DMS 273 (cell line): ENCODE results near the gene FAM13A.
"Not testable (repeated sequence)": the region's sequence is repeated elsewhere in the genome, so short reads cannot be mapped to it uniquely, and the experiment has no call there.

Source experiments
- DNase-seq: peaks from one replicate; lab custom pipeline; 2025; ENCODE audit not compliant: unreplicated experiment; lab: John Stamatoyannopoulos, UW

Gene FAM13A

DNA sequence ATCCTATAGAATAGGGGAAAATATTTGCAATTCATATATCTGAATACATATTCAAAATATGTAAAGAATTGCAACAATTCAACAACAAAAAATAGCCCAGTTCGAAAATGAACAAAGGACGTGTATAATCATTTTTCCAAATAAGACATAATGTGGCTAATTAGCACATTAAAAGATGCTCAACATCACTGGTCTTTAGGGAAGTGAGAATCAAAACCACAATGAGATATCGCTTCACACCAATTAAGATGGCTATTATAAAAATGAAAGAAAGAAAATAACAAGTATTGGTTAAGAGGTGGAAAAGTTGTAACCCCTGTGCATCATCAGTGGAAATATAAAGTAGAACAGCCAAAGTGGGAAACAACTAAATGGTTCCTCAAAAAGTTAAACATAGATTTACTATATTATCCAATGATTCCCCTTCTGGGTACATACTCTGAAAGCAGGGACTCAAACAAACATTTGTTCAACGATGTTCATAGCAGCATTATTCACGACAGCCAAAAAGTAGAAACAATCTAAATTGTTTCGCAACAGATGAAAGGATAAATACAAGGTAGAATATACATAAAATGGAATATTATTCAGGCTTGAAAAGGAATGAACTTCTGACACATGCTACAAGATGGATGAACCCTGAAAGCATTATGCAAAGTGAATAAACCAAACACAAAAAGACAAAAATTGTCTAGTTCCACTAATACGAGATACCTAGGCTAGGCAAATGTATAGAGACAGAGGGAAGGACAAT is 12.7 kb downstream of the FAM13A start:
- DNase-seq: no peak

GRCh38 chr4:89042055-89042454 is 14.9 kb downstream of the FAM13A start:
- DNase-seq: no peak

DNA sequence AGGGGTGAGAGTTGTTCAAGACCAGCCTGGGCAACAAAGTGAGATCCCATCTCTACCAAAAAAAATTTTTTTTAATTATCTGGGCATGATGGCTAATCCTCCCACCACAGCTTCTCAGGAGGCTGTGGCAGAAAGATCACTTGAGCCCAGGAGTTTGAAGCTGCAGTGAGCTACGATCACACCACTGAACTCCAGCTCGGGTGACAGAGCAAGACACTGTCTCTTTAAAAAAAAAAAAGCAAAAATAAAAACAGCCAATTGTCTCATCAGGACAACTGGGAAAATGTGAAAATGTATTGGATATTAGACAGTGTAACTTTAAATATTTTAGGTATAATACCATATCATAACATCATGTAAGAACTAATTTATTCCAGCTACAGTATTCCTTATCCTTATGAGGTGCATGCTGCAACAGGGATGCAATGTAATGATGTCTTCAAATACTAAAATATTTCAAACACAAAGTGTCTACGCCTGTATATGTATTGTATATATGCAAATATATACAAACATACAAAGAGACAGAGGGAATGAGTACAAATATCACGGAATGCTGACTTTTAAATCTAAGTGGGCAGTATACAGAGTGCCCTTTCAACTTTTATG is 17.2 kb downstream of the FAM13A start:
- no peak for DNase-seq

GRCh38 chr4:89036535-89036934 is 20.4 kb downstream of the FAM13A start:
- no peak for DNase-seq

DNA sequence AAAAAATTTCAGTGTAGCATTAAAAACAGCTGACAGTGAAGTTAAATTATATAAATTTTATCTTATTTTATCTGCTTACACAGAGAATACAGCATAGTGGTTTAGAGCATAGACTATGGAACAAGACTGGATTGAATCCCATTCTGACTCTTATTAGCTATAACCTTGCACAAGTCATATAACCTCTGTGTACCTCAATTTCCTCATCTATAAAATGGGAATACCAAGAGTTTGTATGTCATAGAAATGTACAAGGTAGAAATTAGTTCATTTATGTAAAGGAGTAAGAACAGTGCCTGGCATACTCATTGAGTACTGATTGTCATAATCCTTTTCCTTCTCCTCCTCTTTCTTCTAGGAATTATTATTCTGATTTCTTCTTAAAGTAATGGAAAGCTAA is 25.7 kb downstream of the FAM13A start:
- no peak for DNase-seq

DNA sequence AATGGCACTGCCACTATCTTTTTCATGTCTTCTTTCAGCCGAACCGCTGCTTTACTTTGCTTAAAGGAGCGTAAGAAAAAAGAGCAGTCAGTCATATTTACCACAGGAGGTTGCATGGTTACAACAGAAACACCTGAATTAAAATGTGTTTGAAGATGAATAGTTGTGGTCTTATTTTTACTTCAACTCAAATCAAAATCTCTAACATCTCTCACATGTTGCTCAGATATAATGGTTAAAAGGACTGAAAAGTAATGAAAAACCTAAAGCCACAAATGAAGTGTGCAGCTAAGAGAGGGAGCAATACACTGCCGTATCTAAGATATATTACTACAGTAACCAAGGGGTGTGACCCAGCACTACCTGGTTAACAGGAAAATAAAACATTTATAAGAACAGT is 27.4 kb downstream of the FAM13A start:
- no peak for DNase-seq

GRCh38 chr4:89026542-89026941 is 30.4 kb downstream of the FAM13A start:
- no peak for DNase-seq

- peak; percentile 80 for DNase-seq
These were observed 32.8 kb downstream of the FAM13A start for GRCh38 chr4:89024051-89024675.

DNA sequence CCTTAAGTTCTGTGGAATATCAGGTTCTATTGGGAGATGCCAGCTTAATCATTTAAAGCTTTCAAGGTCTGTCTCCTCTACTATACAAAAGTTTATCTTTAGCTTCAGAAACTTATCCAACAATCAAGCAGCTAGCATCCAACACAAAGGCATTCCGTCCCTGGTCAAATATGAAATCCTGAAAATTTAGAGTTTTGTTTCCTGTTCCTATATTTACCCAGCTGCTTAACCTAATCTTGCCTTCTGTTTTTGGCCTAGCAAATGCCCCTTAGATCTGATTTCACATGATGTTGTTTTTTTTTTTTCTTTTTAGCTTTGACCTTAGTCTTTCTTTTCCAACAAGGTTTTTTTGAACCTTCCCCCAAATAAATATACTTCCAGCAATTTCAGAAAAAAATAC is 33.8 kb downstream of the FAM13A start:
- DNase-seq: no peak

GRCh38 chr4:89022426-89023128 is 34.4 kb downstream of the FAM13A start:
- no peak for DNase-seq

- DNase-seq: no peak
These were observed 35.3 kb downstream of the FAM13A start for GRCh38 chr4:89021684-89022083.

- no peak for DNase-seq
These were observed 35.9 kb downstream of the FAM13A start for GRCh38 chr4:89021062-89021461.

DNA sequence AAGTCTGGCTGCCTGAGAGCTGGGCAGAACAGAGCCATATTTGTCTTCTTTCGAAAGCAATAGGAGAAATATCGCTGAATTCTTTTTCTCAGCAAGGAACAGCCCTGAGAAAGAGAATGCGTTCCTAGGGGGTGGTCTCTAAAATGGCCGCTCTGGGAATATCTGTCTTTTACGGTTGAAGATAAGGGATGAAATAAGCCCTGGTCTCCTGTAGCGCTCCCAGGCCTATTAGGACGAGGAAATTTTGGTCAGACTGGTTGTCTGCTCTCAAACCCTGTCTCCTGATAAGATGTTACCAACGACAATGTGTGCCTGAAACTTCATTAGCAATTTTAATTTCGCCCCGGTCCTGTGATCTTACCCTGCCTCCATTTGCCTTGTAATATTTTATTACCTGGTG is 42.1 kb downstream of the FAM13A start:
- not testable (repeated sequence) for DNase-seq

DNA sequence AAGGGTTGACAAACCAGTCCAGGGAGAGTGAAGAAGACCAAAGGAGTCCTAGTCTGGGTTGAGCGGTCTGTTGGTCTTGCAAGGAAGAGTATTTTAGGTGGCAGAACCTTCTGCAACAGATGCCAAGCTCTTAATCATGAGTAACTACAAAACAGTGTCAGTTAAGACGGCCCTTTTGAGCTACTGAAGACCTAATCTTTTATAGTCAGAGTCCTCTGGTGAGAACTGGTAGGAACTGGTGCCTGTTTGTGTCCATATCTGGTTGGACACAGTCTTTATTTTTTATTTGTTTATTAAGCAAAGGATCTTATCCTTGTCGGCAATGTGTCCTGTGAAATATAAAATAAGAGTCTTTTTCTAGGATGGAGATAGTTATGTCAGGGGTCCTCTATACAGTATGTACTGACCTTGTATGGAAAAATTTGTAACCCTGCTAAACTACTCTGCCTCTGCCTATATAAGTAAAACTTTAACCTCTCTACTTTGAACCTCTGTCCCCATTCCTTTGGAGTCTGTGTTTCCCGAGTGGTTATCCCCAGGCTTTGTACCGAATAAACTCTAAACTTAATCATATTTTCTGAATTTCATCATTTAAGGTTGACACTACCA is 47.1 kb downstream of the FAM13A start:
- no peak for DNase-seq

DNA sequence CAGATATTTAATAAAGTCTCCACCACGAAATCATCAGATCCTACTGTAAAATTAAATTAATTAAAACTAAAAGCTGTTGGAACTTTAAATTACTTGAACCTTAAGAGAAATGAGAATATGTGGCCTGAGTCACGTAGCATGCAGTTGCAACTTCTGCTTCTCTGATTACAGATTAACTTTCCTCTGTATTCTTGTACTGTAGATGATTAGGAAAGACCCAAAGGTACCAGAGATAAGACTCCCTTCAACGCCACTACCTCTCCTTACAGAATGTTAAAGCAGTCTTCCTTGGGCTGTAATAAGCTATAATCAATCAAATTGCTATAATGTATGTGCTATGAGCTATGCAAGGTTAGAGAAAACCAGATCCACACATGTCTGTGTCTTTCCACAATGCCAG is 47.9 kb downstream of the FAM13A start:
- DNase-seq: no peak

- no peak for DNase-seq
These were observed 48.8 kb downstream of the FAM13A start for GRCh38 chr4:89008166-89008565.

DNA sequence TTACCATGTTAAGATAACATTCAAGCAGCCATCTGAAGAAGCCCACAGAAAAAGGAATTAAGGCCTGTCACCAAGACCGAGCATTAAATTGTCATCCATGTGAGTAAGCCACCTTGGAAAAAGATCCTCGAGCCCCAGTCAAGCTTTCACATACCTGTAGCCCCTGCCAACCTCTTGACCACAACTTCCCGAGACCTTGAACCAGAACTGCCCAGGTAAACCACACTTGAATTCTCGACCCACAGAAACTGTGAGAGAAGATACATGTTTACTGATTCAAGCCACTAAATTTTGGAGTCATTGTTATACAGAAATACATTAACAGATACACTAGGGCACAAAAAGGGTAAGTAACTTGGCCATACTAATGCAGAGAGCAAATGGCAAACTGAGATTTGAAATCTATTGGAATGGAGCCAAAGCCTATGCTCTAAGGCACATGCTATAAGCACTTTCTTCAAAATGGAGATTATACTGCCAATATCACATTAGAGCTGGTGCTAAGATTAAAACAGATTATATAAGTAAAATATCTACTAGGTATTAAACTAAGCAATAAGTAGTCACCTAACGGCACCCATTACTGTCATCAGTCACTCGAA is 49.5 kb downstream of the FAM13A start:
- no peak for DNase-seq

DNA sequence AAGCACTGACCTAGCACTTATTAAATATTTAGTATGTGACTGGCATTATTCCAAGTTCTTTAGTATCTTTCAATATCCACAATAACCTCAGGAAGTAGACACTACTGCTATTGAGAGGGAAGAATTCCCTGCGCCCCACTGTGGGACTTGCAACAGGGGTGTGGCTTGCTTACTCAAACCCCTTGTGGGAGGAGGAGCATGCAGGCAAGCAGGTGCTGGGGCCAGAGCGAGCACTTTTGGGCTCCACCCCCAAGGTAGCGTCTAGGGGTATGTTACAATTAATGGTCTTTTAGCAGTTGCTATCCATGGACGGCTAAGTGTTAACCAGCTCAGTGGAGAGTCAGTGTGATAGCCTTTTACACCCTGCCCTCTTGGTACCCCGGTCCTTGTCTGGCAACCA is 50.7 kb downstream of the FAM13A start:
- DNase-seq: no peak

DNA sequence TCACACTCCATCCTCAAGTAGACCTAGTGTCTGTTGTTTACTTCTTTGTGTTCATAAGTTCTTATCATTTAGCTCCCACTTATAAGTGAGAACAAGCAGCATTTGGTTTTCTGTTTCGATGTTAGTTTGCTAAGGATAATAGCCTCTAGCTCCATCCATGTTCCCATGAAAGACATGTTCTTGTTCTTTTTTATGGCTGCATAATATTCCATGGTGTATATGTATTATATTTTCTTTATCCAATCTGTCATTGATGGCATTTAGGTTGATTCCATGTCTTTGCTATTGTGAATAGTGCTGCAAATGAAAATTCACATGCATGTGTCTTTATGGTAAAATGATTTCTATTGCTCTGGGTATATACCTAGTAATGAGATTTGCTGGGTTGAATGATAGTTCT is 51.9 kb downstream of the FAM13A start:
- DNase-seq: not testable (repeated sequence)

GRCh38 chr4:89001647-89002445 is 55.1 kb downstream of the FAM13A start:
- peak; percentile 54 for DNase-seq
